Fibroblast of skin of left biceps (primary cell): Measurements from ENCODE around the gene MRPS15.

Source experiments
- DNase-seq, 2 experiments: peaks; one replicate each; pipeline ENCODE4 v3.0.0-alpha.2; 2013; ENCODE audit warnings: low read depth in 2 of 2

Gene MRPS15

DNA sequence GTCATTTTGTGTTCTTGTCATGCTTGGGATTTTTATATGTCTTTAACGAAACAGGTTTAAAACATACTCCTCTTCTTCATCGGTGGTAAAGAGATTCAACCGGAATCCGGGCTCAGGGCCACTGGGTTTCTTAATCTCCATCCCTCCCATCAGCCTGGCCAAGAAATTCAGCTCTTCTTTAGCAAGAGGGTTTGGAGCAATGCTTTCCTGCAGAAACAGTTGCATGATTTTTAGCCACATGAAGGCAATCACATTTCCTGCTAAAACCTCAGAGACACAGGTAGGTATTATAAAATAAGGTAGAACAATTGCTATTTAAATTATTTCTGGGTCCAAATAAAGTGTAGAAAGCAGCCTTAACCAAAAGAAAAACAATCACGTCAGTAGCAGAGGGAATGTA is 43.8 kb downstream of the MRPS15 start:
- no peak for DNase-seq

DNA sequence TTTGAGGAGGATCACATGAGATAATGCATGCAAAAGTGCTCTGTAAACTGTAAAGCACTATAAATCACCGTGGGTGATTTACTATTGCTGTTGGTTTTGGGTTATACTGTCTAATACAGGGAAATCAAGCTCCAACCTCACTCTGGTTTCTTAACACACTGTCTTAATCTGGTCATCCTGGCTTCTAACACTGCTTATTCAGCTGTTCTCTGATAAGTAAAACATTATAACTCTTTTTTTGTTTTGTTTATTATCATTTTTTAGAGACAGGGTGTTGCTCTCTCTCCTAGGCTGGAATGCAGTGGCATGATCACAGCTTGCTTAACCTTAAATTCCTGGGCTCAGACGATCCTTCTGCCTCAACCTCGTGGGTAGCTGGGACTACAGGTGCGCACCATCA is 44.6 kb downstream of the MRPS15 start:
- DNase-seq, result no peak

DNA sequence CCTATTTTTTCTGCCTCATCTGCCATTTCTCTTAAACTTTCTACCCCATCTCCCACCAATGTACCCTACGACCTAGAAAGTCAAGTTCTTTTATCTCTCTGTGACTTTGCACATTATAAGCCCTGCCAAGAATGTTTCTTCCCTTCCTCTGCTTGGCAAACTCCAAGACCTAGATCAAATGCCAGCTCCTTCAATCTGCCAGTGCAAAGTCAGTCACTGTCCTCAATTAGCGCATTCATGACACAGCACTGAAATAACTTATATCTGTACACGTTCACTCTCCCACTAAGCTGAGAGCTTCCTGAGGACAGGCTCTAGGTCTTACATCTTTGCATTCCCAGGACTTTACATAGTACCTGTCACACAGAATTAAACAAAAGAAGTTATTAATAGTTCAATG is 45.0 kb downstream of the MRPS15 start:
- no peak for DNase-seq

DNA sequence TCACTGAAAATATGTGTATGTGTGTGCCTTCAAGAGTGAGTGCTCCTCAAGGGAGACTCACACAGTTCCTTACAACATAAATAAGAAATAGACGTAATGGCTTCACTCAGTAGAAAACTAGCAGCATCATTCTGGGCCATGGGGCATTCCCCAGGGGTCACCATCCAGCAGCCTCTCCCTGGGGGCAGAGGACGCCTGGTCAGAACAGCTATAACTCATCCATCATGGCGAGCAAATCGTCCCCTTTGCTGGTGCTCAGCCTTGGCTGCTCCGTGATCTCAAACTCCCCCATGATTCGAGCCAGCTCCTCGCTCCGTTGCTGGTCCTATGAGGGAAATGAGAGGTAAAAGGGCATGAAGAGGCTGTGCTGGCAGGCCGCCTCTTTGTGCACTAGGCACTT is 46.3 kb downstream of the MRPS15 start:
- no peak for DNase-seq

DNA sequence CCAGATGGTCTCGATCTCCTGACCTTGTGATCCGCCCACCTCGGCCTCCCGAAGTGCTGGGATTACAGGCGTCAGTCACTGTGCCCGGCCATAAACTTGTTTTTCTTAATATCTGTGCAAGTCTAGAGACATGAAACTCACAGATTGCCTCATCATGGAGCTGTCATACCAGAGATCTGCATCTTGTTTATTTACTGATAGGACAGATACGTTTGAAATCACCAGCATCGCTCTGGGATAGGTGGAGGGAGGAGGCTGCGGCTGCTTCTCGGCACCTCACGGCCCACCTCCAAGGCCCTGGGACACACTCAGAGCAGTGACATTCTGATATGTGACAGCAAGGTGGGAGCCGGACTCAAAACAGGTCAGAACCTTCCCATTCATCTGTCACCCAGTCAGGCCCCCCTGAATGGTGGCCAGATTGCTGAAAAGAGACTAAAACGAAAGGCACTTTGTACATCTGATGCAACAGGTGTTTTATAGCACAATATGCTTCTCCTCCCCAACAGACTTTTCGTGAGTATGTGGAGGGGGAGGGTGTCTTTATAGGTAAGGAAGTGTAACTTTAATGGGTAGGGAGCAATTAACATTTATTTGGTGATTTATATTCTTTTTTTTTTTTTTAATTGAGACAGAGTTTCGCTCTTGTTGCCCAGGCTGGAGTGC is 48.4 kb downstream of the MRPS15 start:
- no peak for DNase-seq

DNA sequence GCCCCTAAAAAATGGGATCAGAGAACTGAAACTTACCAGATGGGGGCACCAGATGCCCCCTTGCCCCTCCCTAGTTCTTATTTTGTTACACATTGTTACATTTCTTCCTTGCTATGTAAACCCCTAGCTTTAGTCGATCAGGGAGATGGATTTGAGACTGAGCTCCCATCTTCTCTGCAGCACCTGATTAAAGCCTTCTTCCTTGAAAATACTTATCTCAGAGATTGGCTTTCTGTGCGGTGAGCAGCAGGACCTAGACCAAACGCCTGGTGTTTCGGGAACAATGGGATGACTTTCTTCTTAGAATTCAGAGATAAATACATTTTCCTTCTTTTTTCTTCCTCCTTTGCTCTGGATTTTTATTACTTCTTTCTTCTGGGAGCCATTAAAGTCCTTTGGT is 49.8 kb downstream of the MRPS15 start:
- no peak for DNase-seq

DNA sequence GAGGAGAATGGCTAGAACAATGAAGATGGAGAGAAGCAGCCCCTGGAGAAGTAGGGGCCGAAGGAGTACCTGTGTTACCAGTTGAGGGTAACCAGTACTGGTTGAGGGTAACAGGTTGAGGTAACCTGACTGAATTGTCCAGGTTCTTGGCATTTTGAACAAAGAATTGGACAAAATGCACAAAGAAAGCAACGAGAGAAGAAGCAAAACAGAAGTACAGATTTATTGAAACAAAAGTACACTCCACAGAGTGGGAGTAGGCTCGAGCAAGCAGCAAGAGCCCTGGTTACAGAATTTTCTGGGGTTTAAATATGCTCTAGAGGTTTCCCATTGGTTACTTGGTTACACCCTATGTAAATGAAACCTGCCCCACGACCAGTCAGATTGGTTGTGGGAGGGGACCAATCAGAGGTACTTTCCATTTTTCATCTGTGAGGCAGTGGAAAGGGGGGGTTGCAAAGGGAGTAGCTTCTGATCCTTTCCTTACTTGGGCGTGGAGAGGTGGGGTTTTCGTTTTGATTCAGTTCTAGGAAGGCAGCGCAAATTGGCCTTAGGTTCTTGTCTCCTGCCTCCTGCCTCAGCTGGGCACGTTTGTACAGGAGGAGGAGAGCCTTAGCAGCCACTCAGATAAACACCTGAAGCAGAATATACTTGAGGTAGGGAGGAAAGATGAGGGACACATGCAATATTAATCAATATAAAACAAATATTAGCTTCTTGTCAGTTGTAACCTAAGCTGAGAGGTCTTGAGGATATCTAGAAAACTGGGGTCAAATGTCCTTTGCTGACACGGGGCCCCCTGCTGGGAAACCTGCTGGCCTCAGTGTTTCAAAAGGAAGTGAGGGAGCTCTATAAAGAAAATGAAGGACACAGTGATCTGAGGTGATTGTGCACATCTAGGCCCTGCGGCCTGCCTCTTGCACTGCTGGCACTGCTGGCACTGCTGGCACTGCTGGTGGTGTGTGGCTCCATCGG is 52.2 kb downstream of the MRPS15 start:
- DNase-seq, result no peak

DNA sequence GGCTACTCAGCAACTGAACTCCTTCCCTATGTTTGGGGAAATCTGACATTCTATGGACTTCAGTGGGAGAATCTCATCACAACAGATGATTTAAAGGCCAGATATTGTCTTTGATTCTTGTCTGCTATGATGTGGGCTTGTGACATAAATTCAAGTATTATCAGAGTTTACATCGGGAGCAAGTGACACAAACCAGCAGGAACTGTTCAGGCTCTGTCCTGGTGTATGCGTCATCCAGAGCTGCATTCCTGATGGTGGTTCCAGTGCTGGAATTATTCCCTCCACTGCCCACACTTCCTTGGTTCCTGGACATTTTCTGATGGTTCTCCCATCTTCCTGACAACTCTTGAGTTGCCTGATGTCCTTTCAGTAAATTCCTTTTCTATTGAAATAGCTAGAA is 55.7 kb downstream of the MRPS15 start:
- no peak for DNase-seq

DNA sequence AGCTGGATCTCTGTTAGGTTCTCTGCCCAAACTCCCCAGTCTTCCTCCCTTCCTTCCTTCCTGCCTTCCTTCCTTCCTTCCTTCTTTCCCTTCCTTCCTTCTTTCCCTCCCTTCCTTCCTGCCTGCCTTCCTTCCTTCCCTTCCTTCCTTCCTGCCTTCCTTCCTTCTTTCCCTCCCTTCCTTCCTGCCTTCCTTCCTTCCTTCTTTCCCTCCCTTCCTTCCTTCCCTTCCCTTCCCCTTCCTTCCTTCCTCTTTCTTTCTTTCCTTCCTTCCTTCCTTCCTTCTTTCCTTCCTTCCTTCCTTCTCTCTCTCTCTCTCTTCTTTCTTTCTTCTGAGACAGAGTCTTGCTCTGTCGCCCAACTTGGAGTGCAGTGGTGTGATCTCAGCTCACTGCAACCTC is 57.7 kb downstream of the MRPS15 start:
- no peak for DNase-seq
